Measurements from ENCODE around the gene SPIN1.
"Not testable (repeated sequence)": the region's sequence is repeated elsewhere in the genome, so short reads cannot be mapped to it uniquely, and the experiment has no call there.

Gene SPIN1

GRCh38 chr9:88372103-88372654 lies 16.1 kb upstream of the SPIN1 start:
- ATAC-seq (replicated peaks; ENCODE audit: extremely low read depth, poor library complexity, severe bottlenecking) (no peak), DNase-seq (ENCODE audit: low spot score in 2 of 2) (no peak)
- Mint-ChIP-seq H3K9me3 (peaks cover 11% of the 10 kb centered on the region), H3K27ac (ENCODE audit: low read depth) (no peak overlapping the region), H3K27me3 (peaks cover 40% of the 10 kb centered on the region), H3K36me3 (ENCODE audit: insufficient read depth) (no peaks in the 10 kb centered on the region), H3K4me1 (no peaks in the 10 kb centered on the region), H3K4me3 (no peak overlapping the region)

GRCh38 chr9:88373045-88373444 lies 15.2 kb upstream of the SPIN1 start:
- Mint-ChIP-seq H3K27ac (ENCODE audit: low read depth) (no peak overlapping the region), H3K9me3 (peaks cover 4% of the 10 kb centered on the region), H3K27me3 (peaks cover 40% of the 10 kb centered on the region), H3K4me3 (no peak overlapping the region), H3K36me3 (ENCODE audit: insufficient read depth) (no peaks in the 10 kb centered on the region), H3K4me1 (no peaks in the 10 kb centered on the region)
- ATAC-seq (replicated peaks; ENCODE audit: extremely low read depth, poor library complexity, severe bottlenecking) (no peak), DNase-seq (ENCODE audit: low spot score in 2 of 2) (no peak)

- no peak overlapping the region for H3K27ac Mint-ChIP-seq (ENCODE audit: low read depth)
- no peak overlapping the region for H3K4me3 Mint-ChIP-seq
- no peak for DNase-seq (ENCODE audit: low spot score in 2 of 2)
- H3K4me1 Mint-ChIP-seq = no peaks in the 10 kb centered on the region
- H3K9me3 Mint-ChIP-seq = no peaks in the 10 kb centered on the region
- H3K36me3 Mint-ChIP-seq (ENCODE audit: insufficient read depth) = no peaks in the 10 kb centered on the region
- ATAC-seq (replicated peaks; ENCODE audit: extremely low read depth, poor library complexity, severe bottlenecking) = no peak
- H3K27me3 Mint-ChIP-seq = peaks cover 15% of the 10 kb centered on the region
Measured at GRCh38 chr9:88378317-88378716, 9.9 kb upstream of the SPIN1 start.

GRCh38 chr9:88379352-88379751 lies 8.9 kb upstream of the SPIN1 start:
- Mint-ChIP-seq H3K4me3 (no peak overlapping the region), H3K27ac (ENCODE audit: low read depth) (no peak overlapping the region), H3K27me3 (peaks cover 7% of the 10 kb centered on the region), H3K9me3 (no peaks in the 10 kb centered on the region), H3K36me3 (ENCODE audit: insufficient read depth) (no peaks in the 10 kb centered on the region), H3K4me1 (no peaks in the 10 kb centered on the region)
- ATAC-seq (replicated peaks; ENCODE audit: extremely low read depth, poor library complexity, severe bottlenecking) (no peak), DNase-seq (ENCODE audit: low spot score in 2 of 2) (no peak)

GRCh38 chr9:88380118-88380517 lies 8.1 kb upstream of the SPIN1 start:
- no peaks in the 10 kb centered on the region for H3K9me3 Mint-ChIP-seq
- no peaks in the 10 kb centered on the region for H3K36me3 Mint-ChIP-seq (ENCODE audit: insufficient read depth)
- H3K4me1 Mint-ChIP-seq = no peaks in the 10 kb centered on the region
- H3K27ac Mint-ChIP-seq (ENCODE audit: low read depth) = no peak overlapping the region
- DNase-seq (ENCODE audit: low spot score in 2 of 2) (no peak), ATAC-seq (replicated peaks; ENCODE audit: extremely low read depth, poor library complexity, severe bottlenecking) (no peak)
- no peaks in the 10 kb centered on the region for H3K27me3 Mint-ChIP-seq
- no peak overlapping the region for H3K4me3 Mint-ChIP-seq

GRCh38 chr9:88381322-88381721 lies 6.9 kb upstream of the SPIN1 start:
- ATAC-seq (replicated peaks; ENCODE audit: extremely low read depth, poor library complexity, severe bottlenecking); H3K9me3 Mint-ChIP-seq; H3K4me1 Mint-ChIP-seq; H3K27me3 Mint-ChIP-seq; H3K27ac Mint-ChIP-seq (ENCODE audit: low read depth); DNase-seq (ENCODE audit: low spot score in 2 of 2); H3K4me3 Mint-ChIP-seq; H3K36me3 Mint-ChIP-seq (ENCODE audit: insufficient read depth): not testable (repeated sequence)

GRCh38 chr9:88383176-88383575 lies 5.1 kb upstream of the SPIN1 start:
- no peak for DNase-seq (ENCODE audit: low spot score in 2 of 2)
- Mint-ChIP-seq H3K36me3 (ENCODE audit: insufficient read depth) (peaks cover 11% of the 10 kb centered on the region), H3K4me3 (no peak overlapping the region), H3K27me3 (no peaks in the 10 kb centered on the region), H3K27ac (ENCODE audit: low read depth) (no peak overlapping the region), H3K4me1 (peaks cover 8% of the 10 kb centered on the region), H3K9me3 (no peaks in the 10 kb centered on the region)
- no peak for ATAC-seq (replicated peaks; ENCODE audit: extremely low read depth, poor library complexity, severe bottlenecking)

GRCh38 chr9:88386137-88386536 lies 2.1 kb upstream of the SPIN1 start:
- not testable (repeated sequence) for H3K9me3 Mint-ChIP-seq; H3K4me1 Mint-ChIP-seq; H3K4me3 Mint-ChIP-seq; ATAC-seq (replicated peaks; ENCODE audit: extremely low read depth, poor library complexity, severe bottlenecking); H3K27ac Mint-ChIP-seq (ENCODE audit: low read depth); DNase-seq (ENCODE audit: low spot score in 2 of 2); H3K27me3 Mint-ChIP-seq
- H3K36me3 Mint-ChIP-seq (ENCODE audit: insufficient read depth) = peaks cover 15% of the 10 kb centered on the region

- no peak for DNase-seq (ENCODE audit: low spot score in 2 of 2)
Measured at GRCh38 chr9:88387036-88387551, 1.1 kb upstream of the SPIN1 start.

GRCh38 chr9:88387552-88388202 lies 567 bp upstream of the SPIN1 start:
- Mint-ChIP-seq H3K9me3 (no peaks in the 10 kb centered on the region), H3K4me1 (peaks cover 15% of the 10 kb centered on the region), H3K4me3 (peak overlapping the region; percentile 92), H3K27ac (ENCODE audit: low read depth) (peak overlapping the region; percentile 81), H3K36me3 (ENCODE audit: insufficient read depth) (peaks cover 20% of the 10 kb centered on the region), H3K27me3 (no peaks in the 10 kb centered on the region)
- DNase-seq (ENCODE audit: low spot score in 2 of 2) (peak in 1 of 2 donors; percentile 17), ATAC-seq (replicated peaks; ENCODE audit: extremely low read depth, poor library complexity, severe bottlenecking) (peak; percentile 27)

More at GRCh38 chr9:88387036-88387551, 1.1 kb upstream of the SPIN1 start:
- no peaks in the 10 kb centered on the region for H3K27me3 Mint-ChIP-seq
- peaks cover 20% of the 10 kb centered on the region for H3K36me3 Mint-ChIP-seq (ENCODE audit: insufficient read depth)
- peak overlapping the region; percentile 81 for H3K27ac Mint-ChIP-seq (ENCODE audit: low read depth)
- peak overlapping the region; percentile 92 for H3K4me3 Mint-ChIP-seq
- ATAC-seq (replicated peaks; ENCODE audit: extremely low read depth, poor library complexity, severe bottlenecking) = no peak
- H3K9me3 Mint-ChIP-seq = no peaks in the 10 kb centered on the region
- H3K4me1 Mint-ChIP-seq = peaks cover 14% of the 10 kb centered on the region

- Mint-ChIP-seq H3K4me3 (peak overlapping the region; percentile 87), H3K9me3 (no peaks in the 10 kb centered on the region), H3K4me1 (peaks cover 19% of the 10 kb centered on the region), H3K27me3 (no peaks in the 10 kb centered on the region), H3K27ac (ENCODE audit: low read depth) (peak overlapping the region; percentile 89), H3K36me3 (ENCODE audit: insufficient read depth) (peaks cover 20% of the 10 kb centered on the region)
- peak in 1 of 2 donors; percentile 16 for DNase-seq (ENCODE audit: low spot score in 2 of 2)
- ATAC-seq (replicated peaks; ENCODE audit: extremely low read depth, poor library complexity, severe bottlenecking) = peak; percentile 17
Measured at GRCh38 chr9:88388886-88389605, 802 bp downstream of the SPIN1 start.

- ATAC-seq (replicated peaks; ENCODE audit: extremely low read depth, poor library complexity, severe bottlenecking) (no peak), DNase-seq (ENCODE audit: low spot score in 2 of 2) (no peak)
- Mint-ChIP-seq H3K27ac (ENCODE audit: low read depth) (no peak overlapping the region), H3K9me3 (no peaks in the 10 kb centered on the region), H3K4me3 (peak overlapping the region; percentile 29), H3K36me3 (ENCODE audit: insufficient read depth) (peaks cover 22% of the 10 kb centered on the region), H3K27me3 (no peaks in the 10 kb centered on the region), H3K4me1 (peaks cover 19% of the 10 kb centered on the region)
Measured at GRCh38 chr9:88390371-88390990, 2.2 kb downstream of the SPIN1 start.

Measured in central memory CD8-positive, alpha-beta T cell (primary cell).